GM23338 (cell line): ENCODE data around the gene GAS2. TPM values are rescaled to one million over a fixed set of nuclear protein-coding genes. Genes with fewer than 3 reads are reported as not detected.
A peak's percentile ranks its signal among the peaks of the same experiment; 100 is the strongest.

Experiments
- ATAC-seq: fragments of 200-7000 bp; cut with Tn5 transposase; 3 replicates; pipeline ENCODE4 v1.9.1; 2020
- DNase-seq: peaks from one replicate; pipeline ENCODE4 v3.0.0-alpha.2; 2015; ENCODE audit warnings: low spot score
- H2AFZ ChIP-seq: fragments of 200-600 bp; sonication (generic); 2 replicates; pipeline ENCODE4 v1.8.0; 2016; ENCODE audit warnings: antibody characterized with exemption, mild to moderate bottlenecking, moderate library complexity
- H3F3A ChIP-seq: fragments of 200-600 bp; sonication (generic); replicated peaks from 2 replicates; pipeline ENCODE4 v1.8.0; 2017; ENCODE audit warnings: antibody characterized with exemption, mixed run types, low read depth
- H3K27ac ChIP-seq: fragments of 200-600 bp; sonication (generic); 2 replicates; pipeline ENCODE4 v1.6.1; 2016; ENCODE audit warnings: low read depth
- H3K27me3 ChIP-seq: fragments of 200-600 bp; sonication (generic); 2 replicates; pipeline ENCODE4 v1.8.0; 2016; ENCODE audit warnings: mild to moderate bottlenecking, mixed run types, moderate library complexity; ENCODE audit not compliant: insufficient read depth
- H3K36me3 ChIP-seq: fragments of 200-600 bp; sonication (generic); 2 replicates; pipeline ENCODE4 v1.8.0; 2016; ENCODE audit warnings: mild to moderate bottlenecking; ENCODE audit not compliant: insufficient read depth
- H3K4me1 ChIP-seq: fragments of 200-600 bp; sonication (generic); 2 replicates; pipeline ENCODE4 v1.8.0; 2016; ENCODE audit warnings: mild to moderate bottlenecking, moderate library complexity; ENCODE audit not compliant: insufficient read depth
- H3K4me2 ChIP-seq: fragments of 200-600 bp; sonication (generic); 2 replicates; pipeline ENCODE4 v1.7.1; 2017; ENCODE audit warnings: mixed run types
- H3K4me3 ChIP-seq: fragments of 200-600 bp; sonication (generic); 2 replicates; pipeline ENCODE4 v1.6.1; 2016; ENCODE audit warnings: mixed run types
- H3K79me2 ChIP-seq: fragments of 200-600 bp; sonication (generic); replicated peaks from 2 replicates; pipeline ENCODE4 v1.8.0; 2017; ENCODE audit warnings: mild to moderate bottlenecking; ENCODE audit not compliant: insufficient read depth
- H3K9me2 ChIP-seq: fragments of 200-600 bp; sonication (generic); 2 replicates; pipeline ENCODE4 v1.8.0; 2017; ENCODE audit not compliant: insufficient read depth
- H4K20me1 ChIP-seq: fragments of 200-600 bp; sonication (generic); replicated peaks from 2 replicates; pipeline ENCODE4 v1.8.0; 2017; ENCODE audit warnings: mild to moderate bottlenecking; ENCODE audit not compliant: insufficient read depth
- H3K27ac Mint-ChIP-seq: 2 replicates; pipeline ENCODE4 v1.8.0; 2020; ENCODE audit warnings: inconsistent platforms, mild to moderate bottlenecking, moderate library complexity, mixed read lengths
- H3K27me3 Mint-ChIP-seq: 3 replicates; pipeline ENCODE4 v1.8.0; 2022; ENCODE audit warnings: low read depth, mild to moderate bottlenecking, moderate library complexity, mixed read lengths, inconsistent platforms; ENCODE audit not compliant: insufficient read depth, poor library complexity
- H3K36me3 Mint-ChIP-seq: 3 replicates; pipeline ENCODE4 v1.8.0; 2021; ENCODE audit warnings: low read depth, mild to moderate bottlenecking, inconsistent platforms, moderate library complexity, mixed read lengths
- H3K4me1 Mint-ChIP-seq: 3 replicates; pipeline ENCODE4 v1.8.0; 2020; ENCODE audit warnings: mild to moderate bottlenecking, inconsistent platforms, mixed read lengths
- H3K4me3 Mint-ChIP-seq: 3 replicates; pipeline ENCODE4 v1.8.0; 2021; ENCODE audit warnings: moderate library complexity, mild to moderate bottlenecking, inconsistent platforms, mixed read lengths
- H3K9me3 Mint-ChIP-seq: 3 replicates; pipeline ENCODE4 v1.8.0; 2020; ENCODE audit warnings: moderate library complexity, mild to moderate bottlenecking, inconsistent platforms, mixed read lengths
- CREB1 ChIP-seq: fragments of 250-450 bp; sonication (Bioruptor Pico); IDR thresholded peaks from 2 replicates; pipeline ENCODE4 v1.5.0; 2020; ENCODE audit warnings: low read depth, mild to moderate bottlenecking, moderate library complexity
- EZH2 ChIP-seq: fragments of 200-600 bp; sonication (generic); IDR thresholded peaks from one replicate; pipeline ENCODE4 v1.8.0; 2017; ENCODE audit warnings: antibody characterized with exemption, mild to moderate bottlenecking, low read depth; ENCODE audit not compliant: unreplicated experiment
- EZH2phosphoT487 ChIP-seq: fragments of 200-600 bp; sonication (generic); IDR thresholded peaks from one replicate; pipeline ENCODE4 v1.8.1; 2018; ENCODE audit warnings: antibody characterized with exemption; ENCODE audit not compliant: unreplicated experiment
- JUNB ChIP-seq: IDR thresholded peaks from one replicate; pipeline ENCODE4 v1.6.1; 2016; ENCODE audit warnings: antibody characterized with exemption; ENCODE audit not compliant: unreplicated experiment
- NANOG ChIP-seq: IDR thresholded peaks from 2 replicates; pipeline ENCODE4 v1.6.1; 2016; ENCODE audit warnings: antibody characterized with exemption, borderline replicate concordance
- POLR2AphosphoS5 ChIP-seq: IDR thresholded peaks from 2 replicates; pipeline ENCODE4 v1.6.1; 2016; ENCODE audit warnings: antibody characterized with exemption, low read depth
- STAT1 ChIP-seq: IDR thresholded peaks from one replicate; pipeline ENCODE4 v1.6.1; 2016; ENCODE audit warnings: antibody characterized with exemption; ENCODE audit not compliant: unreplicated experiment
- ZNF114 ChIP-seq: fragments of 250-450 bp; sonication (Bioruptor Pico); IDR thresholded peaks from 2 replicates; pipeline ENCODE4 v1.5.0; 2020; ENCODE audit warnings: mild to moderate bottlenecking, moderate library complexity
- ZNF331 ChIP-seq: fragments of 250-450 bp; sonication (Bioruptor Pico); IDR thresholded peaks from 2 replicates; pipeline ENCODE4 v1.5.0; 2020; ENCODE audit warnings: low read depth, mild to moderate bottlenecking, moderate library complexity
- polyA plus RNA-seq: library from polyadenylated mRNA; unstranded; fragments of >200 nt; fragmentation: Nextera tagmentation; extraction: Ambion mirVana; gene quantifications from 2 replicates; pipeline ENCODE4 v1.2.1, GENCODE V29; 2016
- total RNA-seq: library from RNA; depleted of rRNA; stranded (reverse); fragments of >200 nt; shearing (Covaris generic); gene quantifications from 2 replicates; pipeline ENCODE4 v1.2.3, GENCODE V29; 2014
- TF ChIP-seq, protein P1 (sequence below): IDR thresholded peaks from 2 replicates; pipeline ENCODE4 v1.6.1; 2016; ENCODE audit warnings: antibody characterized with exemption
- TF ChIP-seq, protein P2 (sequence below), 2 experiments: fragments of 200-600 bp in 1 of 2; sonication (generic) in 1 of 2; conservative IDR thresholded peaks; 2 replicates each; pipeline versions ENCODE4 v1.5.1 to v1.6.1; 2016 to 2017; ENCODE audit warnings: antibody characterized with exemption in 2 of 2, low read depth in 2 of 2, mild to moderate bottlenecking in 2 of 2, moderate library complexity in 1 of 2
- TF ChIP-seq, protein P3 (sequence below): IDR thresholded peaks from one replicate; pipeline ENCODE4 v1.6.1; 2018; ENCODE audit warnings: antibody characterized with exemption; ENCODE audit not compliant: unreplicated experiment
- TF ChIP-seq, protein P4 (sequence below): fragments of 250-450 bp; sonication (Bioruptor Pico); IDR thresholded peaks from 2 replicates; pipeline ENCODE4 v1.5.0; 2020; ENCODE audit warnings: mild to moderate bottlenecking, moderate library complexity

Gene GAS2
- total and polyA plus RNA-seq, 2 experiments from 2014 or later = 2.6 to 6.7 TPM

DNA sequence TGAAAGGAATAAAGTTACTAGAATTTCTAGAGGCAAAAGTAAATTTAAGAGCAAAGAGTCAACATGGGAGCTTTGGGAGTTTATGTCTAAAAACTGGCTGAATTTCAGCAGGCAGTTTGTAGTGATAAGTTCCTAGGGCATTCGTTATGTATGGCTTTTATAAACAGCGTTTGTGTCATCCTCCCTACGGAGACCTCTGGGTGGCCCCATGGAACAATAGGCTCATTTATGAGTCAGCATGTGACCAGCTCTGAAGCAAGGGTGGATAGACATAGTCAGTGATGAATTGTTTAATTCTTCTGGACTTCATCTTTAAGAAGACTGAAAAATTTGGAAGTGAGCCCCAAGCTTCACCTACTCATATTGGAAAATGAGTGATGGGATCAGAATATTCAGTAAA, 126.1 kb downstream of the GAS2 start:
- Histone ChIP-seq H2AFZ (peak overlapping the region; percentile 38; the same call in 1 of the 2 replicates), H3K4me3 (no peak overlapping the region), H3K4me1 (no peaks in the 10 kb centered on the region), H3K36me3 (no peaks in the 10 kb centered on the region), H3K4me2 (no peak overlapping the region), H3K79me2 (no peaks in the 10 kb centered on the region), H3K27me3 (no peaks in the 10 kb centered on the region), H3K9me2 (no peaks in the 10 kb centered on the region), H3F3A (no peaks in the 10 kb centered on the region), H3K27ac (no peak overlapping the region), H4K20me1 (no peaks in the 10 kb centered on the region)
- no peak for TF ChIP-seq CREB1 (CRISPR knock-in tag)
- TF ChIP-seq EZH2 = no peak
- no peak for TF ChIP-seq ZNF114
- TF ChIP-seq, protein P1, sequence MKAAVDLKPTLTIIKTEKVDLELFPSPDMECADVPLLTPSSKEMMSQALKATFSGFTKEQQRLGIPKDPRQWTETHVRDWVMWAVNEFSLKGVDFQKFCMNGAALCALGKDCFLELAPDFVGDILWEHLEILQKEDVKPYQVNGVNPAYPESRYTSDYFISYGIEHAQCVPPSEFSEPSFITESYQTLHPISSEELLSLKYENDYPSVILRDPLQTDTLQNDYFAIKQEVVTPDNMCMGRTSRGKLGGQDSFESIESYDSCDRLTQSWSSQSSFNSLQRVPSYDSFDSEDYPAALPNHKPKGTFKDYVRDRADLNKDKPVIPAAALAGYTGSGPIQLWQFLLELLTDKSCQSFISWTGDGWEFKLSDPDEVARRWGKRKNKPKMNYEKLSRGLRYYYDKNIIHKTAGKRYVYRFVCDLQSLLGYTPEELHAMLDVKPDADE = no peak
- TF ChIP-seq ZNF331 = no peak
- no peak for TF ChIP-seq POLR2AphosphoS5
- TF ChIP-seq EZH2phosphoT487 = no peak
- TF ChIP-seq NANOG = no peak
- TF ChIP-seq STAT1 = no peak
- TF ChIP-seq, protein P2, sequence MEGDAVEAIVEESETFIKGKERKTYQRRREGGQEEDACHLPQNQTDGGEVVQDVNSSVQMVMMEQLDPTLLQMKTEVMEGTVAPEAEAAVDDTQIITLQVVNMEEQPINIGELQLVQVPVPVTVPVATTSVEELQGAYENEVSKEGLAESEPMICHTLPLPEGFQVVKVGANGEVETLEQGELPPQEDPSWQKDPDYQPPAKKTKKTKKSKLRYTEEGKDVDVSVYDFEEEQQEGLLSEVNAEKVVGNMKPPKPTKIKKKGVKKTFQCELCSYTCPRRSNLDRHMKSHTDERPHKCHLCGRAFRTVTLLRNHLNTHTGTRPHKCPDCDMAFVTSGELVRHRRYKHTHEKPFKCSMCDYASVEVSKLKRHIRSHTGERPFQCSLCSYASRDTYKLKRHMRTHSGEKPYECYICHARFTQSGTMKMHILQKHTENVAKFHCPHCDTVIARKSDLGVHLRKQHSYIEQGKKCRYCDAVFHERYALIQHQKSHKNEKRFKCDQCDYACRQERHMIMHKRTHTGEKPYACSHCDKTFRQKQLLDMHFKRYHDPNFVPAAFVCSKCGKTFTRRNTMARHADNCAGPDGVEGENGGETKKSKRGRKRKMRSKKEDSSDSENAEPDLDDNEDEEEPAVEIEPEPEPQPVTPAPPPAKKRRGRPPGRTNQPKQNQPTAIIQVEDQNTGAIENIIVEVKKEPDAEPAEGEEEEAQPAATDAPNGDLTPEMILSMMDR (conservative IDR thresholded peaks at IDR 0.05; ENCODE audit: low read depth in 2 of 2) = no peak
- TF ChIP-seq, protein P3, sequence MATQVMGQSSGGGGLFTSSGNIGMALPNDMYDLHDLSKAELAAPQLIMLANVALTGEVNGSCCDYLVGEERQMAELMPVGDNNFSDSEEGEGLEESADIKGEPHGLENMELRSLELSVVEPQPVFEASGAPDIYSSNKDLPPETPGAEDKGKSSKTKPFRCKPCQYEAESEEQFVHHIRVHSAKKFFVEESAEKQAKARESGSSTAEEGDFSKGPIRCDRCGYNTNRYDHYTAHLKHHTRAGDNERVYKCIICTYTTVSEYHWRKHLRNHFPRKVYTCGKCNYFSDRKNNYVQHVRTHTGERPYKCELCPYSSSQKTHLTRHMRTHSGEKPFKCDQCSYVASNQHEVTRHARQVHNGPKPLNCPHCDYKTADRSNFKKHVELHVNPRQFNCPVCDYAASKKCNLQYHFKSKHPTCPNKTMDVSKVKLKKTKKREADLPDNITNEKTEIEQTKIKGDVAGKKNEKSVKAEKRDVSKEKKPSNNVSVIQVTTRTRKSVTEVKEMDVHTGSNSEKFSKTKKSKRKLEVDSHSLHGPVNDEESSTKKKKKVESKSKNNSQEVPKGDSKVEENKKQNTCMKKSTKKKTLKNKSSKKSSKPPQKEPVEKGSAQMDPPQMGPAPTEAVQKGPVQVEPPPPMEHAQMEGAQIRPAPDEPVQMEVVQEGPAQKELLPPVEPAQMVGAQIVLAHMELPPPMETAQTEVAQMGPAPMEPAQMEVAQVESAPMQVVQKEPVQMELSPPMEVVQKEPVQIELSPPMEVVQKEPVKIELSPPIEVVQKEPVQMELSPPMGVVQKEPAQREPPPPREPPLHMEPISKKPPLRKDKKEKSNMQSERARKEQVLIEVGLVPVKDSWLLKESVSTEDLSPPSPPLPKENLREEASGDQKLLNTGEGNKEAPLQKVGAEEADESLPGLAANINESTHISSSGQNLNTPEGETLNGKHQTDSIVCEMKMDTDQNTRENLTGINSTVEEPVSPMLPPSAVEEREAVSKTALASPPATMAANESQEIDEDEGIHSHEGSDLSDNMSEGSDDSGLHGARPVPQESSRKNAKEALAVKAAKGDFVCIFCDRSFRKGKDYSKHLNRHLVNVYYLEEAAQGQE = no peak
- TF ChIP-seq, protein P4, sequence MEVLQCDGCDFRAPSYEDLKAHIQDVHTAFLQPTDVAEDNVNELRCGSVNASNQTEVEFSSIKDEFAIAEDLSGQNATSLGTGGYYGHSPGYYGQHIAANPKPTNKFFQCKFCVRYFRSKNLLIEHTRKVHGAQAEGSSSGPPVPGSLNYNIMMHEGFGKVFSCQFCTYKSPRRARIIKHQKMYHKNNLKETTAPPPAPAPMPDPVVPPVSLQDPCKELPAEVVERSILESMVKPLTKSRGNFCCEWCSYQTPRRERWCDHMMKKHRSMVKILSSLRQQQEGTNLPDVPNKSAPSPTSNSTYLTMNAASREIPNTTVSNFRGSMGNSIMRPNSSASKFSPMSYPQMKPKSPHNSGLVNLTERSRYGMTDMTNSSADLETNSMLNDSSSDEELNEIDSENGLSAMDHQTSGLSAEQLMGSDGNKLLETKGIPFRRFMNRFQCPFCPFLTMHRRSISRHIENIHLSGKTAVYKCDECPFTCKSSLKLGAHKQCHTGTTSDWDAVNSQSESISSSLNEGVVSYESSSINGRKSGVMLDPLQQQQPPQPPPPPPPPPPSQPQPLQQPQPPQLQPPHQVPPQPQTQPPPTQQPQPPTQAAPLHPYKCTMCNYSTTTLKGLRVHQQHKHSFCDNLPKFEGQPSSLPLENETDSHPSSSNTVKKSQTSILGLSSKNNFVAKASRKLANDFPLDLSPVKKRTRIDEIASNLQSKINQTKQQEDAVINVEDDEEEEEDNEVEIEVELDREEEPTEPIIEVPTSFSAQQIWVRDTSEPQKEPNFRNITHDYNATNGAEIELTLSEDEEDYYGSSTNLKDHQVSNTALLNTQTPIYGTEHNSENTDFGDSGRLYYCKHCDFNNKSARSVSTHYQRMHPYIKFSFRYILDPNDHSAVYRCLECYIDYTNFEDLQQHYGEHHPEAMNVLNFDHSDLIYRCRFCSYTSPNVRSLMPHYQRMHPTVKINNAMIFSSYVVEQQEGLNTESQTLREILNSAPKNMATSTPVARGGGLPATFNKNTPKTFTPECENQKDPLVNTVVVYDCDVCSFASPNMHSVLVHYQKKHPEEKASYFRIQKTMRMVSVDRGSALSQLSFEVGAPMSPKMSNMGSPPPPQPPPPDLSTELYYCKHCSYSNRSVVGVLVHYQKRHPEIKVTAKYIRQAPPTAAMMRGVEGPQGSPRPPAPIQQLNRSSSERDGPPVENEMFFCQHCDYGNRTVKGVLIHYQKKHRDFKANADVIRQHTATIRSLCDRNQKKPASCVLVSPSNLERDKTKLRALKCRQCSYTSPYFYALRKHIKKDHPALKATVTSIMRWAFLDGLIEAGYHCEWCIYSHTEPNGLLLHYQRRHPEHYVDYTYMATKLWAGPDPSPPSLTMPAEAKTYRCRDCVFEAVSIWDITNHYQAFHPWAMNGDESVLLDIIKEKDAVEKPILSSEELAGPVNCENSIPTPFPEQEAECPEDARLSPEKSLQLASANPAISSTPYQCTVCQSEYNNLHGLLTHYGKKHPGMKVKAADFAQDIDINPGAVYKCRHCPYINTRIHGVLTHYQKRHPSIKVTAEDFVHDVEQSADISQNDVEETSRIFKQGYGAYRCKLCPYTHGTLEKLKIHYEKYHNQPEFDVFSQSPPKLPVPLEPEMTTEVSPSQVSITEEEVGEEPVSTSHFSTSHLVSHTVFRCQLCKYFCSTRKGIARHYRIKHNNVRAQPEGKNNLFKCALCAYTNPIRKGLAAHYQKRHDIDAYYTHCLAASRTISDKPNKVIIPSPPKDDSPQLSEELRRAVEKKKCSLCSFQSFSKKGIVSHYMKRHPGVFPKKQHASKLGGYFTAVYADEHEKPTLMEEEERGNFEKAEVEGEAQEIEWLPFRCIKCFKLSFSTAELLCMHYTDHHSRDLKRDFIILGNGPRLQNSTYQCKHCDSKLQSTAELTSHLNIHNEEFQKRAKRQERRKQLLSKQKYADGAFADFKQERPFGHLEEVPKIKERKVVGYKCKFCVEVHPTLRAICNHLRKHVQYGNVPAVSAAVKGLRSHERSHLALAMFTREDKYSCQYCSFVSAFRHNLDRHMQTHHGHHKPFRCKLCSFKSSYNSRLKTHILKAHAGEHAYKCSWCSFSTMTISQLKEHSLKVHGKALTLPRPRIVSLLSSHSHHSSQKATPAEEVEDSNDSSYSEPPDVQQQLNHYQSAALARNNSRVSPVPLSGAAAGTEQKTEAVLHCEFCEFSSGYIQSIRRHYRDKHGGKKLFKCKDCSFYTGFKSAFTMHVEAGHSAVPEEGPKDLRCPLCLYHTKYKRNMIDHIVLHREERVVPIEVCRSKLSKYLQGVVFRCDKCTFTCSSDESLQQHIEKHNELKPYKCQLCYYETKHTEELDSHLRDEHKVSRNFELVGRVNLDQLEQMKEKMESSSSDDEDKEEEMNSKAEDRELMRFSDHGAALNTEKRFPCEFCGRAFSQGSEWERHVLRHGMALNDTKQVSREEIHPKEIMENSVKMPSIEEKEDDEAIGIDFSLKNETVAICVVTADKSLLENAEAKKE (CRISPR knock-in tag) = no peak
- TF ChIP-seq JUNB = no peak
- no peaks in the 10 kb centered on the region for H3K36me3 Mint-ChIP-seq
- DNase-seq (no peak), ATAC-seq (no peak)
- no peaks in the 10 kb centered on the region for H3K27me3 Mint-ChIP-seq
- H3K9me3 Mint-ChIP-seq = no peaks in the 10 kb centered on the region
- H3K4me1 Mint-ChIP-seq = peaks cover 12% of the 10 kb centered on the region
- peak overlapping the region; percentile 68 for H3K27ac Mint-ChIP-seq
- no peak overlapping the region for H3K4me3 Mint-ChIP-seq
